HEK293 (cell line): Measurements from ENCODE around the gene FNDC3A.

Experiments
- CTCF ChIA-PET: fragments of 350-600 bp; formaldehyde crosslinking; extraction: SDS; loops from one replicate; lab custom pipeline; 2021; ENCODE audit warnings: antibody characterized with exemption; lab: Yijun Ruan, JAX
- POLR2A ChIA-PET: fragments of 300-600 bp; formaldehyde crosslinking; extraction: SDS; loops from one replicate; lab custom pipeline; 2020; ENCODE audit warnings: antibody characterized with exemption, inconsistent platforms; lab: Yijun Ruan, JAX
- H3K27ac ChIP-seq: fragments of 200-500 bp; sonication (Bioruptor generic); 2 replicates; pipeline ENCODE4 v1.5.1; 2014; ENCODE audit warnings: low read depth, low read length, control low read depth, inconsistent platforms; ENCODE audit errors: extremely low read depth
- H3K36me3 ChIP-seq, 2 experiments: fragments of 200-500 bp in 1 of 2; sonication (Bioruptor generic) in 1 of 2; 1 replicate in 1 of 2; 2 replicates in 1 of 2; pipeline ENCODE4 v1.5.1; 2014 to 2017; ENCODE audit warnings: inconsistent platforms in 2 of 2, low read length in 2 of 2; ENCODE audit not compliant: control insufficient read depth in 2 of 2, insufficient read depth in 1 of 2
- H3K4me1 ChIP-seq: fragments of 200-500 bp; sonication (Bioruptor generic); 2 replicates; pipeline ENCODE4 v1.5.1; 2014; ENCODE audit warnings: mild to moderate bottlenecking, low read length, inconsistent platforms; ENCODE audit not compliant: control insufficient read depth, insufficient read depth
- H3K4me3 ChIP-seq: 2 replicates; pipeline ENCODE4 v1.5.1; 2011; ENCODE audit warnings: low read depth, mild to moderate bottlenecking, control low read depth, low read length, moderate library complexity
- H3K9me3 ChIP-seq: fragments of 200-500 bp; sonication (Bioruptor generic); 2 replicates; pipeline ENCODE4 v1.5.1; 2014; ENCODE audit warnings: low read depth, low read length, inconsistent platforms; ENCODE audit not compliant: control insufficient read depth, insufficient read depth
- GFI1B ChIP-seq: fragments of 450-650 bp; formaldehyde crosslinking; IDR thresholded peaks from 2 replicates; pipeline ENCODE4 v1.5.1; 2016; ENCODE audit warnings: missing biosample characterization, missing genetic modification characterization
- IKZF3 ChIP-seq: fragments of 450-650 bp; IDR thresholded peaks from 2 replicates; pipeline ENCODE4 v1.5.0; 2018; ENCODE audit warnings: missing biosample characterization, mild to moderate bottlenecking, missing genetic modification characterization, moderate library complexity
- KLF1 ChIP-seq: fragments of 450-650 bp; formaldehyde crosslinking; IDR thresholded peaks from 2 replicates; pipeline ENCODE4 v1.5.1; 2016; ENCODE audit warnings: missing biosample characterization, missing genetic modification characterization
- KLF16 ChIP-seq: fragments of 450-650 bp; formaldehyde crosslinking; IDR thresholded peaks from 2 replicates; pipeline ENCODE4 v1.5.1; 2017; ENCODE audit warnings: missing biosample characterization, missing genetic modification characterization
- KLF7 ChIP-seq: fragments of 450-650 bp; formaldehyde crosslinking; IDR thresholded peaks from 2 replicates; pipeline ENCODE4 v1.5.1; 2016; ENCODE audit warnings: missing biosample characterization, missing genetic modification characterization, borderline replicate concordance
- PRDM1 ChIP-seq: fragments of 450-650 bp; formaldehyde crosslinking; IDR thresholded peaks from 2 replicates; pipeline ENCODE4; 2016; ENCODE audit warnings: missing biosample characterization, missing genetic modification characterization
- PRDM2 ChIP-seq: fragments of 450-650 bp; formaldehyde crosslinking; IDR thresholded peaks from 2 replicates; pipeline ENCODE4 v1.5.1; 2016; ENCODE audit warnings: missing biosample characterization, missing genetic modification characterization, borderline replicate concordance
- SP3 ChIP-seq: fragments of 450-650 bp; formaldehyde crosslinking; IDR thresholded peaks from 2 replicates; pipeline ENCODE4 v1.5.1; 2016; ENCODE audit warnings: missing biosample characterization, missing genetic modification characterization
- ZBTB17 ChIP-seq: fragments of 450-650 bp; formaldehyde crosslinking; IDR thresholded peaks from 2 replicates; pipeline ENCODE4 v1.5.1; 2016; ENCODE audit warnings: missing biosample characterization, missing genetic modification characterization
- ZBTB8A ChIP-seq: fragments of 450-650 bp; formaldehyde crosslinking; IDR thresholded peaks from 2 replicates; pipeline ENCODE4 v1.5.1; 2016; ENCODE audit warnings: missing biosample characterization, missing genetic modification characterization
- ZFP3 ChIP-seq: fragments of 450-650 bp; formaldehyde crosslinking; IDR thresholded peaks from 2 replicates; pipeline ENCODE4 v1.5.1; 2016; ENCODE audit warnings: low read depth, missing biosample characterization, missing genetic modification characterization
- ZNF114 ChIP-seq: fragments of 450-650 bp; formaldehyde crosslinking; IDR thresholded peaks from 2 replicates; pipeline ENCODE4 v1.5.0; 2017; ENCODE audit warnings: missing biosample characterization, missing genetic modification characterization
- ZNF174 ChIP-seq: fragments of 450-650 bp; formaldehyde crosslinking; IDR thresholded peaks from 2 replicates; pipeline ENCODE4 v1.5.0; 2017; ENCODE audit warnings: missing biosample characterization, mild to moderate bottlenecking, missing genetic modification characterization
- ZNF692 ChIP-seq: fragments of 450-650 bp; formaldehyde crosslinking; IDR thresholded peaks from 2 replicates; pipeline ENCODE4 v1.5.1; 2016; ENCODE audit warnings: missing biosample characterization, missing genetic modification characterization
- ZSCAN4 ChIP-seq: fragments of 450-650 bp; formaldehyde crosslinking; IDR thresholded peaks from 2 replicates; pipeline ENCODE4 v1.5.1; 2017; ENCODE audit warnings: missing biosample characterization, missing genetic modification characterization

FNDC3A gene

GRCh38 chr13:48975856-48976575 lies at the start of gene FNDC3A (continued):
- TF ChIP-seq PRDM2 (tag by site-specific recombination) (no peak), ZNF114 (tag by site-specific recombination) (no peak), KLF1 (tag by site-specific recombination) (peak; percentile 63), ZSCAN4 (tag by site-specific recombination) (peak; percentile 20; the same call in 1 of the 2 replicates), ZNF692 (peak; percentile 49; the same call in 1 of the 2 replicates), IKZF3 (tag by site-specific recombination) (no peak), ZBTB17 (tag by site-specific recombination) (no peak), GFI1B (tag by site-specific recombination) (no peak), ZBTB8A (tag by site-specific recombination) (peak; percentile 100), ZFP3 (no peak), KLF7 (tag by site-specific recombination) (peak; percentile 72; the same call in 1 of the 2 replicates), ZNF174 (tag by site-specific recombination) (no peak), PRDM1 (tag by site-specific recombination) (no peak), SP3 (peak; percentile 91)

- ChIA-PET POLR2A (no interaction called here), CTCF (no interaction called here)
- no peaks in the 10 kb centered on the region for H3K9me3 ChIP-seq
- H3K4me1 ChIP-seq = no peaks in the 10 kb centered on the region
- H3K36me3 ChIP-seq = no peaks in the 10 kb centered on the region
- TF ChIP-seq ZBTB8A (tag by site-specific recombination) (no peak), KLF16 (no peak), GFI1B (tag by site-specific recombination) (no peak)
- H3K4me3 ChIP-seq = no peak overlapping the region
- no peak overlapping the region for H3K27ac ChIP-seq
These were observed 46.8 kb upstream of the FNDC3A start for GRCh38 chr13:48928757-48929430.
